Trophoblast cell (in vitro differentiated cells and primary cell): ENCODE data around the gene CPT2.

Experiments
- DNase-seq, 2 donors: peaks; one replicate each; pipeline ENCODE4 v3.0.0-alpha.2; 2016
- H2AFZ ChIP-seq: 2 replicates; pipeline ENCODE4 v1.6.1; 2013; ENCODE audit warnings: low read length, moderate library complexity, mild to moderate bottlenecking; ENCODE audit not compliant: insufficient read depth, poor library complexity
- H2AK5ac ChIP-seq: 2 replicates; pipeline ENCODE4 v1.6.1; 2013; ENCODE audit warnings: mild to moderate bottlenecking, low read length
- H2BK120ac ChIP-seq: 2 replicates; pipeline ENCODE4 v1.6.1; 2013; ENCODE audit warnings: low read length, mild to moderate bottlenecking, moderate library complexity; ENCODE audit not compliant: insufficient read depth, poor library complexity
- H2BK12ac ChIP-seq: 2 replicates; pipeline ENCODE4 v1.6.1; 2013; ENCODE audit warnings: mild to moderate bottlenecking, low read length, moderate library complexity
- H2BK5ac ChIP-seq: 2 replicates; pipeline ENCODE4 v1.6.1; 2013; ENCODE audit warnings: low read length, low read depth, moderate library complexity, mild to moderate bottlenecking; ENCODE audit not compliant: poor library complexity
- H3K14ac ChIP-seq: 2 replicates; pipeline ENCODE4 v1.6.1; 2013; ENCODE audit warnings: mild to moderate bottlenecking, low read length
- H3K18ac ChIP-seq: 2 replicates; pipeline ENCODE4 v1.6.1; 2013; ENCODE audit warnings: mild to moderate bottlenecking, low read length
- H3K23ac ChIP-seq: 2 replicates; pipeline ENCODE4 v1.6.1; 2013; ENCODE audit warnings: low read length
- H3K27ac ChIP-seq: 2 replicates; pipeline ENCODE4 v1.5.1; 2013; ENCODE audit warnings: low read depth, mild to moderate bottlenecking, inconsistent platforms, low read length, moderate library complexity
- H3K27me3 ChIP-seq: 2 replicates; pipeline ENCODE4 v1.6.1; 2013; ENCODE audit warnings: inconsistent platforms, mild to moderate bottlenecking, low read length, moderate library complexity; ENCODE audit not compliant: insufficient read depth
- H3K36me3 ChIP-seq, 2 experiments: 1 replicate in 1 of 2; 2 replicates in 1 of 2; pipeline ENCODE4 v1.6.1; 2013; ENCODE audit warnings: low read length in 2 of 2, mild to moderate bottlenecking in 2 of 2, moderate library complexity in 1 of 2; ENCODE audit not compliant: insufficient read depth in 2 of 2, control insufficient read depth in 1 of 2
- H3K4ac ChIP-seq: 2 replicates; pipeline ENCODE4 v1.6.1; 2013; ENCODE audit warnings: low read depth, mild to moderate bottlenecking, low read length, moderate library complexity
- H3K4me1 ChIP-seq, 2 experiments: 1 replicate in 1 of 2; 2 replicates in 1 of 2; pipeline ENCODE4 v1.6.1; 2013; ENCODE audit warnings: low read length in 2 of 2, mild to moderate bottlenecking in 2 of 2, moderate library complexity in 1 of 2; ENCODE audit not compliant: insufficient read depth in 2 of 2, control insufficient read depth in 1 of 2
- H3K4me2 ChIP-seq: 2 replicates; pipeline ENCODE4 v1.6.1; 2013; ENCODE audit warnings: inconsistent platforms, mild to moderate bottlenecking, low read length, moderate library complexity
- H3K4me3 ChIP-seq: 2 replicates; pipeline ENCODE4 v1.5.1; 2013; ENCODE audit warnings: mild to moderate bottlenecking, low read depth, low read length, inconsistent platforms
- H3K79me1 ChIP-seq: one replicate; pipeline ENCODE4 v1.6.1; 2013; ENCODE audit warnings: low read length
- H3K79me2 ChIP-seq: 2 replicates; pipeline ENCODE4 v1.6.1; 2013; ENCODE audit warnings: low read length, mild to moderate bottlenecking; ENCODE audit not compliant: control insufficient read depth, insufficient read depth, poor library complexity
- H3K9ac ChIP-seq: 2 replicates; pipeline ENCODE4 v1.6.1; 2013; ENCODE audit warnings: mild to moderate bottlenecking, low read length
- H3K9me3 ChIP-seq: 2 replicates; pipeline ENCODE4 v1.6.1; 2013; ENCODE audit warnings: low read depth, mild to moderate bottlenecking, control low read depth, inconsistent platforms, low read length; ENCODE audit not compliant: insufficient read depth
- H4K12ac ChIP-seq: 2 replicates; pipeline ENCODE4 v1.6.1; 2013; ENCODE audit warnings: low read depth, mild to moderate bottlenecking, low read length, moderate library complexity
- H4K8ac ChIP-seq: 2 replicates; pipeline ENCODE4 v1.6.1; 2013; ENCODE audit warnings: low read depth, mild to moderate bottlenecking, low read length, moderate library complexity
- H4K91ac ChIP-seq: one replicate; pipeline ENCODE4 v1.6.1; 2013; ENCODE audit warnings: low read depth, mild to moderate bottlenecking, low read length, moderate library complexity
- WGBS: extraction: QIAGEN DNeasy Blood & Tissue Kit; methylation state at CpG from one replicate; pipeline ENCODE4 v1.1.7; 2013; ENCODE audit warnings: missing lambda C conversion rate; ENCODE audit not compliant: insufficient read length, insufficient coverage; ENCODE audit errors: extremely low coverage; 5-methylcytosine and 5-hydroxymethylcytosine counted together

The CPT2 gene

DNA sequence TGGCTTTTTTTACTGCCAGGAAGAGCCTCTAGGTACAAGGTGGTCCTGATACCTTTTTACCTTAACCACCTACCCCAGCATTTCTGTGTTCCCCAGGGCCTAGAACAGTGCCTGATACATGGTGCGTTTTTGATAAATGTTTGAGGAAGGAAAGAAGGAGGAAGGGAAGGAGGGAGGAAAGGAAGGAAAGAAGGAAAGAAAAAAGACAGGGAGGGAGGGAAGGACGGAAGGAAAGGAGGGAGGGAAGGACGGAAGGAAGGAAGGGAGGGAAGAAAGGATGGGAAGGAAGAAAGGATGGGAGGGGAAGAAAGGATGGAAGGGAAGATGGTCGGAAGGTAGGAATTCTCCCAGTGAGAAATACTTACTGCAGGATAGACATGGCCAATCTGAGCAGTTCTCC lies 53.7 kb downstream of the CPT2 start:
- H2BK12ac ChIP-seq, result no peak overlapping the region

DNA sequence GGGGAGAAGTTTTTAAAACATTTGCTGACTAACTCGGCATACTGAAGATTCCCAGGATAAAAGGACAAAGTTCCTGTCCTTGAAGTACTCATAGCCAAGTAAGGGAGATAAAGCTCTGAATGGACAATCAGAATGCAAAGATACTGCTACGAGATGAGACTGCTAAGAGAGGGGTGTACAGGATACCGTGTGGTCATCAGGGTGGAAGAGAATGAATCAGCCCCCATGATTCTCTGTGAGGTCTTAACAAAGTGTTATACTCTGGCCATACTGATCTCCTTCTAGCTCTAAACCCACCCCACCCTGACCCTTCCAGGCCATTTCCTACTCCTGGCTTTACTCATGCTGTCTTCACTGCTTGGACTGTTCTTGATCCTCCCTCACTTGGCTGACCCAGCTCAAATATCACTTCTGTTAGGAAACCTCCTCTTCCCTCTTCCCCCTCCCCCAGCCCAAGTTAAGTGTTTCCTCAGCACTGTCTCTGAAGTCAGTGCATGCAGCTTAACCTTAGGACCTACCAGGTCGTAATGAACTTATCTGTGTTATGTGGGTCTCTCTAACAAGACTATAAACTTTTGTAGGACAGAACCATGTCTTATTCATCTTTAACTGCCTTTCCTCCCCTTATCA lies 57.5 kb downstream of the CPT2 start:
- Histone ChIP-seq H4K91ac (no peak overlapping the region), H3K14ac (no peak overlapping the region), H2AK5ac (no peak overlapping the region), H2BK12ac (no peak overlapping the region), H3K4ac (no peak overlapping the region), H3K9me3 (no peaks in the 10 kb centered on the region), H3K79me2 (no peaks in the 10 kb centered on the region), H4K8ac (no peak overlapping the region), H3K4me1 (peaks cover 0 to 8% of the 10 kb centered on the region in 2 experiments), H3K27me3 (no peaks in the 10 kb centered on the region), H4K12ac (no peak overlapping the region), H3K18ac (no peak overlapping the region), H3K4me3 (no peak overlapping the region), H2BK120ac (no peak overlapping the region), H3K4me2 (no peak overlapping the region), H3K36me3 (no peaks in the 10 kb centered on the region), H3K9ac (no peak overlapping the region), H2AFZ (no peak overlapping the region), H3K79me1 (no peaks in the 10 kb centered on the region), H3K23ac (no peak overlapping the region), H3K27ac (no peak overlapping the region), H2BK5ac (no peak overlapping the region)
- WGBS, result no CpG with 5 or more reads among the region's 4 CpGs
- peak; percentile 18 to 70 for DNase-seq

More for the DNA sequence above, 53.7 kb downstream of the CPT2 start:
- no peak for DNase-seq
- Histone ChIP-seq H3K4ac (no peak overlapping the region), H3K14ac (no peak overlapping the region), H3K4me3 (no peak overlapping the region), H3K79me1 (no peaks in the 10 kb centered on the region), H3K18ac (no peak overlapping the region), H3K9me3 (no peaks in the 10 kb centered on the region), H3K4me1 (peaks cover 0 to 2% of the 10 kb centered on the region in 2 experiments), H2AFZ (no peak overlapping the region), H3K27me3 (no peaks in the 10 kb centered on the region), H4K8ac (no peak overlapping the region), H3K36me3 (no peaks in the 10 kb centered on the region), H3K27ac (no peak overlapping the region), H4K91ac (no peak overlapping the region), H3K9ac (no peak overlapping the region), H3K79me2 (no peaks in the 10 kb centered on the region), H2BK120ac (no peak overlapping the region), H2AK5ac (no peak overlapping the region), H3K4me2 (no peak overlapping the region), H3K23ac (no peak overlapping the region), H4K12ac (no peak overlapping the region), H2BK5ac (no peak overlapping the region)
- WGBS, result 97% methylated on average over 4 of the region's 4 CpGs

DNA sequence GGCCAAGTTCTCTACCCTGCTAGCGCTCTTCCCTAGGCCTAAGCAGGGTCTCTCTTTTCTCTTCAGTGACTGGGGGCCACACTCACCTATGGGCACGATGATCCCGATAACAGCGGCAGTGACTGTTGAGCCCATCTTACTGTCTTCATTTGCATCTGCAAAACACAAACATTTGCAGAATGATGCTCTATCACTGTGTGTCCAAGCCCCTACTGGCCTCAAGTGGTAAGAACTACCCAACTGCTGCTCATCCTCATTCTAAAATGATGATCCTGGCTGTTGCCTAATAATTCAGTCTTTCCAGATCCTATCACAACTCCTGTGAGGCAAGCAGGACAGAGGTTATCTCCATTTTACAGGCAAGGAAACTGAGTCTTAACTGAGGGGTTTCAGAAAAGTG lies 58.4 kb downstream of the CPT2 start:
- Histone ChIP-seq H4K12ac (no peak overlapping the region), H2AK5ac (no peak overlapping the region), H3K4me2 (no peak overlapping the region), H3K4me3 (no peak overlapping the region), H3K4me1 (peaks cover 0 to 8% of the 10 kb centered on the region in 2 experiments), H3K27ac (no peak overlapping the region), H3K36me3 (no peaks in the 10 kb centered on the region), H2BK12ac (no peak overlapping the region), H3K18ac (no peak overlapping the region), H3K79me1 (no peaks in the 10 kb centered on the region), H2AFZ (no peak overlapping the region), H3K27me3 (no peaks in the 10 kb centered on the region), H3K9me3 (no peaks in the 10 kb centered on the region), H3K9ac (no peak overlapping the region), H2BK5ac (no peak overlapping the region), H3K4ac (no peak overlapping the region), H3K23ac (no peak overlapping the region), H2BK120ac (no peak overlapping the region), H3K14ac (no peak overlapping the region), H3K79me2 (no peaks in the 10 kb centered on the region), H4K91ac (no peak overlapping the region), H4K8ac (no peak overlapping the region)
- no CpG with 5 or more reads among the region's 4 CpGs for WGBS
- DNase-seq, result peak; percentile 59 to 77

DNA sequence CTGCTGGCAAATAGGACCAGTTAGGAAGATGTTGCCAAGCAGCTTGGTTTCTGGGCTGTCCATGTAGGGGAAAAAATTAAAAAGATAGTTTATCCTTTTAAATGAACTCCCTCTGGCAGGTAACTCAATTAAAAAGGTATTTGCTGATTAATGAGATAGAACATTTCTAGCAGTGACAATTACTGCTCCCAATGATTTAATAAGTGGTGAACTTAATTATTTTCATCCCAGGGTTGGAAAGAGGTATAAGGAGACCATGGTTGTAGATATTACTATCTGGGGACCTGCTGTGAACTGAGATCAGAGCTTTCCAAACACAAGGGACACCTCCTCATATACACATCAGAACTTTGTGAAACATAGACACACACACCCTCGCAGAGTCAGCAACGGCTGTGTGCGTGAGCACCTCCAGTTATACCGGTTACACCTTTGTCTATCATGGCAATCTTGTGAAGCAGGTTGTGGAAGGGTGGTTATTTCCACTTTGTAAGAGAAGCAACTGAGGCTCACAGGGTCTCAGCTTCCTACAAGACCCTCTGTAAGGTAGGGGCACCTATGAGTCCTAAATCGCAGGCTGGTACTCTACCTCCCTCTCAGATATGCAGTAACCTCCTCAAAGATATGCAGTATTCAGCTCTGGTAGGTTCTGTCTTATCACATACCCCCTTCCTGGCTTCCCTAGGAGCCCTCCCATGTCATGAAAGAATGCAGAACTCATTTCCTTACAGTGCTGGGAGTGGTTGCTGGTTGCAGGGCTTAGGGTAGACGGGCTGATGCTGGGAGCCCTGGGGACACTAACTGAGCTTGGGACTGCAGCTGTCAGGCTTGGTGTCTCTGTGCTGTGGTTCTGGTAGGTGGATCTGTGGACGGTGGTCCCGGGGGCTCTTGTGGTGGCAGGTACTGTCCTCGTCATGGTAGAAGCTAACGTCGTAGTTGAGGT lies 60.2 kb downstream of the CPT2 start:
- H3K9me3 ChIP-seq, result no peaks in the 10 kb centered on the region
- H3K14ac ChIP-seq, result no peak overlapping the region
- no peaks in the 10 kb centered on the region for H3K36me3 ChIP-seq
- no CpG with 5 or more reads among the region's 11 CpGs for WGBS
- H3K79me2 ChIP-seq, result no peaks in the 10 kb centered on the region
- no peaks in the 10 kb centered on the region for H3K27me3 ChIP-seq
- no peak overlapping the region for H2AFZ ChIP-seq
- H3K9ac ChIP-seq, result peak overlapping the region; percentile 45
- H2BK12ac ChIP-seq, result no peak overlapping the region
- no peaks in the 10 kb centered on the region for H3K79me1 ChIP-seq
- no peak overlapping the region for H2AK5ac ChIP-seq
- no peak overlapping the region for H3K23ac ChIP-seq
- H4K8ac ChIP-seq, result no peak overlapping the region
- peak; percentile 65 to 79 for DNase-seq
- H3K4me3 ChIP-seq, result no peak overlapping the region
- H3K18ac ChIP-seq, result no peak overlapping the region
- no peak overlapping the region for H3K4me2 ChIP-seq
- H2BK5ac ChIP-seq, result no peak overlapping the region
- H3K4me1 ChIP-seq, result peaks cover 0 to 8% of the 10 kb centered on the region in 2 experiments
- H3K27ac ChIP-seq, result no peak overlapping the region
- H2BK120ac ChIP-seq, result no peak overlapping the region
- H4K91ac ChIP-seq, result no peak overlapping the region
- H3K4ac ChIP-seq, result no peak overlapping the region
- no peak overlapping the region for H4K12ac ChIP-seq
